PFSK-1 (cell line): Measurements from ENCODE around the gene KIAA1328.

Source experiments
- FOXP2 ChIP-seq: optimal IDR thresholded peaks from 2 replicates; pipeline ENCODE3; 2011; ENCODE audit warnings: borderline replicate concordance, control low read depth, inconsistent platforms; ENCODE audit not compliant: insufficient read depth; ENCODE audit errors: extremely low read length, extremely low read depth
- POLR2AphosphoS5 ChIP-seq: IDR thresholded peaks from 2 replicates; pipeline ENCODE4 v1.6.1; 2012; ENCODE audit warnings: low read depth, mild to moderate bottlenecking, control low read depth, low read length, moderate library complexity
- SIN3A ChIP-seq: IDR thresholded peaks from 2 replicates; pipeline ENCODE4 v1.6.1; 2012; ENCODE audit warnings: mild to moderate bottlenecking, low read length, moderate library complexity, borderline replicate concordance; ENCODE audit not compliant: insufficient read depth
- TF ChIP-seq, protein P1 (sequence below), 2 experiments: IDR thresholded peaks; 2 replicates each; pipeline versions ENCODE4 v1.6.1 to v1.8.0; 2011 to 2012; ENCODE audit warnings: low read depth in 2 of 2, low read length in 2 of 2, control low read depth in 1 of 2, inconsistent platforms in 1 of 2, mild to moderate bottlenecking in 1 of 2, moderate library complexity in 1 of 2; ENCODE audit not compliant: insufficient read depth in 1 of 2

GRCh38 chr18:36887864-36888263 is 58.9 kb downstream of the KIAA1328 start:
- no peak for TF ChIP-seq SIN3A
- no peak for TF ChIP-seq POLR2AphosphoS5
- TF ChIP-seq, protein P1, sequence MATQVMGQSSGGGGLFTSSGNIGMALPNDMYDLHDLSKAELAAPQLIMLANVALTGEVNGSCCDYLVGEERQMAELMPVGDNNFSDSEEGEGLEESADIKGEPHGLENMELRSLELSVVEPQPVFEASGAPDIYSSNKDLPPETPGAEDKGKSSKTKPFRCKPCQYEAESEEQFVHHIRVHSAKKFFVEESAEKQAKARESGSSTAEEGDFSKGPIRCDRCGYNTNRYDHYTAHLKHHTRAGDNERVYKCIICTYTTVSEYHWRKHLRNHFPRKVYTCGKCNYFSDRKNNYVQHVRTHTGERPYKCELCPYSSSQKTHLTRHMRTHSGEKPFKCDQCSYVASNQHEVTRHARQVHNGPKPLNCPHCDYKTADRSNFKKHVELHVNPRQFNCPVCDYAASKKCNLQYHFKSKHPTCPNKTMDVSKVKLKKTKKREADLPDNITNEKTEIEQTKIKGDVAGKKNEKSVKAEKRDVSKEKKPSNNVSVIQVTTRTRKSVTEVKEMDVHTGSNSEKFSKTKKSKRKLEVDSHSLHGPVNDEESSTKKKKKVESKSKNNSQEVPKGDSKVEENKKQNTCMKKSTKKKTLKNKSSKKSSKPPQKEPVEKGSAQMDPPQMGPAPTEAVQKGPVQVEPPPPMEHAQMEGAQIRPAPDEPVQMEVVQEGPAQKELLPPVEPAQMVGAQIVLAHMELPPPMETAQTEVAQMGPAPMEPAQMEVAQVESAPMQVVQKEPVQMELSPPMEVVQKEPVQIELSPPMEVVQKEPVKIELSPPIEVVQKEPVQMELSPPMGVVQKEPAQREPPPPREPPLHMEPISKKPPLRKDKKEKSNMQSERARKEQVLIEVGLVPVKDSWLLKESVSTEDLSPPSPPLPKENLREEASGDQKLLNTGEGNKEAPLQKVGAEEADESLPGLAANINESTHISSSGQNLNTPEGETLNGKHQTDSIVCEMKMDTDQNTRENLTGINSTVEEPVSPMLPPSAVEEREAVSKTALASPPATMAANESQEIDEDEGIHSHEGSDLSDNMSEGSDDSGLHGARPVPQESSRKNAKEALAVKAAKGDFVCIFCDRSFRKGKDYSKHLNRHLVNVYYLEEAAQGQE (IDR thresholded peaks at IDR 0.05; ENCODE audit: insufficient read depth in 1 of 2, low read depth in 2 of 2, low read length in 2 of 2), result no peak
- no peak for TF ChIP-seq FOXP2
